D721Med (cell line): ENCODE measurements around the gene S100A6.

Source experiments
- DNase-seq: peaks from one replicate; pipeline ENCODE4 v3.0.0; 2011; ENCODE audit warnings: low spot score; ENCODE audit not compliant: insufficient read length
- FAIRE-seq: peaks from 2 replicates; lab custom pipeline; 2011; peaks lifted over from hg19 to GRCh38; lab: Jason Lieb, UNC
- TF ChIP-seq, protein P1 (sequence below): IDR thresholded peaks from 2 replicates; pipeline ENCODE4 v1.5.1; 2012; ENCODE audit warnings: mild to moderate bottlenecking, control low read depth; ENCODE audit not compliant: insufficient read depth; ENCODE audit errors: missing control alignments

S100A6 gene

DNA sequence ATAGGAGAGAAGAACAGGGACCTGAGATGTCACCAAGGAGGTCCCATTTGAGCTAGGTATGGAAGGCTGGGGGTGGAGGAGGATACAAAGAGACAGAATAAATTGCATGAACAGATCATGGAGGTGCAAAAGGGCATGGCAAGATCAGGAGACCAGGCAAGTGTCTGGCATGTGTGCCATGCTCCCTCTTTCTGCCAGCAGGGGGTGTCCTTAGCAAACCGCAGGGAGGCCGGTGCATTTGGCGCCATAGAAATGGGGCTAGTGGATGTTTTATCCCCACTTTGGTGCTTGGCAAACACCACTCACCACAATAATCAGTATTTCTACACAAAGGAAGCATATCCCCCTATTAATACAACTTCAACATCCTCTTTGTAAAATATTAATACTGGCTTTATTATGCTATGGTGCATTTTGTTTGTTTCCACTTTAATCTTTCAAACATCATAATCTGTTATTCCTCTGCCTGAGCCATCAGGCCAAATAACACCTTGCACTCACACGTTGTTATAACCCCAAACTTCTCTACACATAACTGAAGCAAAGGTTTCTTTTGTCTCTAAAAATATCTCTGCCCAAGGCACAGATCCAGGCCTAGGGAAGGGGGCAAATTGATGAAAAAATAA lies 25.9 kb downstream of the S100A6 start:
- DNase-seq = peak; percentile 55
- no peak for FAIRE-seq
- TF ChIP-seq, protein P1, sequence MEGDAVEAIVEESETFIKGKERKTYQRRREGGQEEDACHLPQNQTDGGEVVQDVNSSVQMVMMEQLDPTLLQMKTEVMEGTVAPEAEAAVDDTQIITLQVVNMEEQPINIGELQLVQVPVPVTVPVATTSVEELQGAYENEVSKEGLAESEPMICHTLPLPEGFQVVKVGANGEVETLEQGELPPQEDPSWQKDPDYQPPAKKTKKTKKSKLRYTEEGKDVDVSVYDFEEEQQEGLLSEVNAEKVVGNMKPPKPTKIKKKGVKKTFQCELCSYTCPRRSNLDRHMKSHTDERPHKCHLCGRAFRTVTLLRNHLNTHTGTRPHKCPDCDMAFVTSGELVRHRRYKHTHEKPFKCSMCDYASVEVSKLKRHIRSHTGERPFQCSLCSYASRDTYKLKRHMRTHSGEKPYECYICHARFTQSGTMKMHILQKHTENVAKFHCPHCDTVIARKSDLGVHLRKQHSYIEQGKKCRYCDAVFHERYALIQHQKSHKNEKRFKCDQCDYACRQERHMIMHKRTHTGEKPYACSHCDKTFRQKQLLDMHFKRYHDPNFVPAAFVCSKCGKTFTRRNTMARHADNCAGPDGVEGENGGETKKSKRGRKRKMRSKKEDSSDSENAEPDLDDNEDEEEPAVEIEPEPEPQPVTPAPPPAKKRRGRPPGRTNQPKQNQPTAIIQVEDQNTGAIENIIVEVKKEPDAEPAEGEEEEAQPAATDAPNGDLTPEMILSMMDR = peak; percentile 78

DNA sequence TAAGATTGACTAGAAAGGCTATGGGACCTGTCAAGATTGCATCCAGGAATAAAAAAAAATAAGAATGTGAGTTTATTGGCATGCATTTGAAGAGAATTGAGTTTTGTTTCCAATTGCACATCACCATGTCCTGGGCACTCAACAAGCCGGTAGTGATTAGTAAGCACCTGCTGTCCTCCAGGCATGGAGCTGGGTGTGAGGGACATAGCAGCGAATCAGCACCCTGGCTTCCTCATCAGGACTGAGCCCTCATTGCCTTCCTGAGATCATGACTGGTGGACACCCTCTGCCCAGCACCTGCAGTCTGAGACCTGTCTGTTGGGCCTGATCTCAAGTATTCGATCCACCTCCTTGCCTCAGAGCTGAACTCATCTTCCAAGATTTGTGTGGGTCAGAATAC lies 26.8 kb downstream of the S100A6 start:
- FAIRE-seq (no peak), DNase-seq (no peak)
- TF ChIP-seq, protein P1 = no peak

DNA sequence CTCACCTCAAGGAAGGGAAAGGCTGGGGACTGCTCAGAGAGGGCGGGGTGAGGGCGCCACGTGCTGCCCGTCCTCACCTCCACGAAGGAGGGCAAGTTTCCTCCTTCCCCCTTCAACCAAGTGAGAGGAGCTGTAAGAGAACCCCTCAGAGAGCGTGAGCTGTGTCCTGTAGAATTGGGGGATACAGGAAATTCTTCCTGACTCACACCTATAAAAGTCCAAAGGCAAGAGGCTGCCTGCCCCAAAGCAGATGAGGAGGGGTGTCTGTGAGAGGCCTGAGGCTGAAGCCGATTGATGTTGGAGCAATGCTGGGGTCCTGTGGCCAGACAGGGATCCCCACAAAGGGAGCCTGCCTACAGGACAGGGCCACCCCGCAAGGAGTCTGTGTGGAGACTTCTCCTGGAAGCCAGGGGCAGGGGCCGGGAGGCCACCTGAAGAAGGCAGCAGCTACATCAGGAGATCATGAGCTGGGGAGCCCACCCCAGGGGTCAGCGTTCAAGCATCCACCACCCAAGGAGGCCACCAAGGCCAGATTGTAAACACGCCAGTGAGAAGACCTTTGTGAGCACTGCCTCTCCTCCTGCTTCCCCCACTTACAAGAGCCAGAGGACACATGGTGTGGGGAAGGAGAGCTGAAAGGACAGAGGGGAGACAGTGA lies 27.7 kb downstream of the S100A6 start:
- FAIRE-seq (no peak), DNase-seq (no peak)
- TF ChIP-seq, protein P1 = no peak

DNA sequence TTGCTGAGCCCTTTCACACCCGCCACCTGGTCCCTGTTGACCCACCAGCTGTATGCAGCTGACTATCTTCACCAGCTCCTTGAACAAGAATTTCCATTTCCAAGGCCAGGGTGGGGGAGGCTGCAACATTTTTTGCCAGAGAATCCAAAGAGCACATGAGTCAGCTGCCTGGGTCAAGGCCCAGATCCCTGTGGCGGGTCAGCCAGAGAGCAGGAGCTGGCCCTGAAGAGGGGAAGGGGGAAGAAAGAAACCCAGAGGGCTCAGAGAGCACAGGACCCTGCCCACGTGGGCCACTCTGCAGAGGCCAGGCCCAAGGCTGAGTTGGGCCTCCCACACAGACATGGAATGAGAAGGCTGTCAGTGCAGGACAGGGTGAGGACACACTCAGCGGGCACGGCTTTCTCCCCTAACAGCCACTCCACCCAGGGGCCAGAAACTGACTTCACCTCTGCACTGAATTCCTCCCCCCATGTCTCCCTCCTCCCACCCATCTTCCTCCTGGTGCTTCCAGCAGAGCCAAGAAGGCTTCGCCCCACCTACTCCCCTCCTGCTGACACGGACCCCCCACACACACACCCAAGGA lies 28.9 kb downstream of the S100A6 start:
- TF ChIP-seq, protein P1 = no peak
- FAIRE-seq (no peak), DNase-seq (no peak)

DNA sequence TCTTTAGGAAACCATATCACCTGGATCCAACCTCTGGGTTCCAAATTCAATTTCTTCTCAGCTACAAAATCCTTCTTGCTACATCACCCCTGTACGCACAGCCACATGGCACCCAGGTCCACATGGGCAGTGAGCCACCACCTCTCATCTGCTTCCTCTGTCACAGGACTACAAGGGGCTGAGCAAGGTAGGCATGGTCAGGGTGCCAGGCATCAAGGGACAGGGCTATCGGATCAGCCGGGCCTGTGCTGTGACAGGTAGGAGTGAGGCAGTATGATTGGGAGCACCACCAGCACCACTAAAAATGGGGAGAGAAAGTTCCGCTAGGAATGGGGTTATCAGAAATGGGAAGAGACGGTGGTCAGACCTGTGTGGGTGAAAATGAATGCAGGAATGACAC lies 29.4 kb downstream of the S100A6 start:
- no peak for DNase-seq
- FAIRE-seq = no peak
- TF ChIP-seq, protein P1 = no peak

DNA sequence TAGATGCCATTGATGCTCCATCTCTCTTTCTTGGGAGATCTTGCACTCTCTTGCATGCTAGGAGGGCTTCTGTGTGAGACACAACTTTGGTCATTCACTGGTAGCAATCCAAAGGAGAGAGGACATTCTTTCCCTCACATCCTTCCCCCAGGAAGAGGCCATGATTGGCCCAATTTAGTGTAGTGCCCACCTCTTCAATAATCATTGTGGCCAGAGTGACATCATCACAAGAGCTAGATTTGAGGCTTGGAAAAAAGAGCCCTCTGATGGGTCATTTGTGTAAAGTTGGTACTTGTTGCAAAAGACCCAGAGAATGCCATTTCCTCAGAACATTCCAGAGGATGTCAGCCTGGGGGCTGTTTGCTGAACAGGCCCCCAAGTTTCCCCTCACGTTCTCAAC lies 30.2 kb downstream of the S100A6 start:
- FAIRE-seq (no peak), DNase-seq (no peak)
- TF ChIP-seq, protein P1 = no peak

DNA sequence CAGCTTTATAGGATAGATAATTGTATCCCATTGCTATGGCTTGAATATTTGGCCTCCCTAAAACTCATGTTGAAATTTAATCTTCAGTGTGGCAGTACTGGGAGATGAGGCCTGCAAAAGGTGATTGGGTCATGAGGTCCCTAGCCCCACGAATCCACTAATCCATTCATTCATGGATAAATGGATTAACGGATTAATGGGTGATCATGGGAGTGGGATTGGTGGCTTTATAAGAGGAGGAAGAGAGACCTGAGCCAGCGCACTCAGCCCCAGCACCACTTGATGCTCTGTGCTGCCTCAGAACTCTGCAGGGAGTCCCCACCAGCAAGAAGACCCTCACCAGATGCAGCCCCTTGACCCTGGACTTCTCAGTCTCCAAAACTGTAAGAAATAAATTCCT lies 32.0 kb downstream of the S100A6 start:
- DNase-seq (no peak), FAIRE-seq (no peak)
- TF ChIP-seq, protein P1 = no peak
